SK-N-MC (cell line): ENCODE measurements around the gene LIFR.
"Not testable (repeated sequence)": the region's sequence is repeated elsewhere in the genome, so short reads cannot be mapped to it uniquely, and the experiment has no call there.

Experiments
- DNase-seq: peaks from one replicate; pipeline ENCODE4 v3.0.0-alpha.2; 2011; ENCODE audit warnings: low read depth, low spot score
- H3K27ac ChIP-seq: fragments of 200-600 bp; sonication (generic); 2 replicates; pipeline ENCODE4 v1.5.1; 2016; ENCODE audit warnings: mixed run types
- H3K36me3 ChIP-seq: fragments of 200-600 bp; sonication (generic); 2 replicates; pipeline ENCODE4 v1.6.1; 2017; ENCODE audit warnings: antibody characterized with exemption, low read length, mixed read lengths; ENCODE audit not compliant: insufficient read depth
- H3K4me3 ChIP-seq: fragments of 200-600 bp; sonication (generic); 2 replicates; pipeline ENCODE4 v1.5.1; 2016
- H3K9ac ChIP-seq: fragments of 200-600 bp; sonication (generic); 2 replicates; pipeline ENCODE4 v1.8.0; 2017; ENCODE audit warnings: mixed run types, mixed read lengths; ENCODE audit not compliant: insufficient read length
- H3K9me3 ChIP-seq: fragments of 200-600 bp; sonication (generic); 2 replicates; pipeline ENCODE4 v1.6.1; 2017; ENCODE audit warnings: low read depth, mild to moderate bottlenecking, antibody characterized with exemption, low read length, moderate library complexity, mixed read lengths
- EZH2 ChIP-seq: fragments of 200-600 bp; sonication (generic); IDR thresholded peaks from one replicate; pipeline ENCODE4 v1.6.1; 2017; ENCODE audit warnings: antibody characterized with exemption
- FOXP2 ChIP-seq: optimal IDR thresholded peaks from 2 replicates; pipeline ENCODE3; 2011; ENCODE audit warnings: mild to moderate bottlenecking, moderate library complexity; ENCODE audit not compliant: insufficient read depth; ENCODE audit errors: extremely low read length, control extremely low read depth
- POLR2AphosphoS5 ChIP-seq: IDR thresholded peaks from 2 replicates; pipeline ENCODE4 v1.6.1; 2012; ENCODE audit warnings: mild to moderate bottlenecking, low read depth, low read length, borderline replicate concordance

Gene LIFR

DNA sequence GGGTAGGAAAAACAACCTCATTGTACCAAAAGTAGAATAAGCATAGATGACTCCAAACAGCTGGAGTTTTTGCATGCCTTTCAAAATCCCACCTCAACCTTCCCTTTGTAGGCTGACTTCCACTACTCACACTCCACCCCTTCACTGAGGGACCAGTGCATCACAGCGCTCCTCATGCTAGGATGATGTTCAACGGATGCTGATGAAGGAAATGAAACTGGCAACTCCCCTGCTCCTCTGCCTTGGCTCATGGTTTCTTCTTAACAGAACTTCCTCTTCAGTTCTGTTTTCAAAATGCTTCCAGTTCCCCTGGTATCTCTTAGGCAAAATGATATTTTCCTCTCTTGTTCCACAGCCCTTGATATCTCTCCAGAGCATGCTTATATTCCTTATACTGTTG, 29.0 kb downstream of the LIFR start:
- H3K9ac ChIP-seq = no peak overlapping the region
- no peaks in the 10 kb centered on the region; the same call in 1 of the 2 replicates for H3K9me3 ChIP-seq
- H3K4me3 ChIP-seq = no peak overlapping the region
- TF ChIP-seq POLR2AphosphoS5 (no peak), FOXP2 (no peak), EZH2 (no peak)
- no peak overlapping the region for H3K27ac ChIP-seq
- peaks cover 43% of the 10 kb centered on the region for H3K36me3 ChIP-seq
- no peak for DNase-seq

DNA sequence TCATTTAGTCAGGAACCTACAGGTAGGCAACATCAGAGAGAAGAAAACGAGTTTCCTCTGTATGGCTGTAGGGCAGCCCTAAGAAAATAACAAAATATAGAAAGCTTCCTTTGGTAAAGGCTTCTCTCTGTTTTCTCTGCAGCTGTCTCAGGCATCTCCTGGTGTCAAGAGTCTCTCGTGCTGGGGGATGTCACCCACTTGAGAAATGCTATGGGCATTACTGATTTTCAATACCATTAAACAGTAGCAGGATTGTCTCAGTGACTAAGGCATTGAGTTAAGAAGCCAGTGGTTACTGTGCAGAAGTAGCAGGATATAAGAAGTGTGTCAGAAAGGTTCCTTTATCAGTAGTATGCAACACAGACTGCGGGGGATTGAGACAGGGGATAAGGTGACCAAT, 32.4 kb downstream of the LIFR start:
- H3K4me3 ChIP-seq = no peak overlapping the region
- TF ChIP-seq FOXP2 = no peak
- no peak for TF ChIP-seq POLR2AphosphoS5
- TF ChIP-seq EZH2 = no peak
- peaks cover 78% of the 10 kb centered on the region for H3K36me3 ChIP-seq
- H3K9ac ChIP-seq = no peak overlapping the region
- H3K27ac ChIP-seq = no peak overlapping the region
- DNase-seq = no peak
- no peaks in the 10 kb centered on the region for H3K9me3 ChIP-seq

- no peak overlapping the region for H3K9ac ChIP-seq
- no peak for TF ChIP-seq FOXP2
- no peak for TF ChIP-seq POLR2AphosphoS5
- TF ChIP-seq EZH2 = no peak
Observed at GRCh38 chr5:38519476-38519875, 37.0 kb downstream of the LIFR start.

GRCh38 chr5:38518341-38518740, 38.1 kb downstream of the LIFR start:
- Histone ChIP-seq H3K27ac (no peak overlapping the region), H3K9me3 (no peaks in the 10 kb centered on the region)
- no peak for DNase-seq

More at GRCh38 chr5:38519476-38519875, 37.0 kb downstream of the LIFR start:
- Histone ChIP-seq H3K27ac (no peak overlapping the region), H3K4me3 (no peak overlapping the region), H3K36me3 (peaks cover 59% of the 10 kb centered on the region), H3K9me3 (no peaks in the 10 kb centered on the region)
- no peak for DNase-seq

GRCh38 chr5:38516649-38517048, 39.8 kb downstream of the LIFR start:
- DNase-seq, H3K4me3 ChIP-seq, H3K9ac ChIP-seq, H3K27ac ChIP-seq, H3K9me3 ChIP-seq: not testable (repeated sequence)
- peaks cover 38% of the 10 kb centered on the region for H3K36me3 ChIP-seq

More at GRCh38 chr5:38518341-38518740, 38.1 kb downstream of the LIFR start:
- Histone ChIP-seq H3K9ac (no peak overlapping the region), H3K36me3 (peaks cover 49% of the 10 kb centered on the region), H3K4me3 (no peak overlapping the region)
- TF ChIP-seq POLR2AphosphoS5 = no peak
- TF ChIP-seq EZH2 = no peak
- TF ChIP-seq FOXP2 = no peak

DNA sequence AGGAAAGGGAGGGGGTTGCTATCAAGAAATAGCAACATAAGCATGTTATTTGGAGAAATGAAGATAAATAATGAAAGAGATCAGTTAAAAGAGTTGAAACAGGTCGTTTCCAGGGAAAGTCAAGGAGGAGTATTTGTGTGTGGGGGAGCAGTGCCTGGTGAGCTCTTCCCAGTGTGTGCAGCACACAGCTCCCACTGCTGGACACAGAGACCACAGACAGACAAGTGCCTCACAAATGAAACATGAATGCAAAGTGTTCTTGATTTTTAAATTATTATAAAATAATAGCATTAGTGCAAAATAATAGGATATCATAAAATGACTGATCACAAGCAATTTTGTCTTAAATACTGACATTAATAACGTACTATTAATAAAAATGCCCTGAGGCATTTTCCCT, 40.8 kb downstream of the LIFR start:
- no peak for DNase-seq
- Histone ChIP-seq H3K36me3 (peaks cover 38% of the 10 kb centered on the region), H3K4me3 (no peak overlapping the region), H3K9me3 (no peaks in the 10 kb centered on the region), H3K9ac (no peak overlapping the region), H3K27ac (peak overlapping the region; percentile 30; the same call in 1 of the 2 replicates)
- TF ChIP-seq EZH2 (no peak), FOXP2 (no peak), POLR2AphosphoS5 (no peak)

- Histone ChIP-seq H3K9ac (no peak overlapping the region), H3K27ac (peak overlapping the region; percentile 30; the same call in 1 of the 2 replicates), H3K36me3 (peaks cover 38% of the 10 kb centered on the region), H3K4me3 (no peak overlapping the region), H3K9me3 (no peaks in the 10 kb centered on the region)
- no peak for TF ChIP-seq FOXP2
- no peak for TF ChIP-seq POLR2AphosphoS5
- no peak for TF ChIP-seq EZH2
- no peak for DNase-seq
Observed at GRCh38 chr5:38515092-38515491, 41.4 kb downstream of the LIFR start.

DNA sequence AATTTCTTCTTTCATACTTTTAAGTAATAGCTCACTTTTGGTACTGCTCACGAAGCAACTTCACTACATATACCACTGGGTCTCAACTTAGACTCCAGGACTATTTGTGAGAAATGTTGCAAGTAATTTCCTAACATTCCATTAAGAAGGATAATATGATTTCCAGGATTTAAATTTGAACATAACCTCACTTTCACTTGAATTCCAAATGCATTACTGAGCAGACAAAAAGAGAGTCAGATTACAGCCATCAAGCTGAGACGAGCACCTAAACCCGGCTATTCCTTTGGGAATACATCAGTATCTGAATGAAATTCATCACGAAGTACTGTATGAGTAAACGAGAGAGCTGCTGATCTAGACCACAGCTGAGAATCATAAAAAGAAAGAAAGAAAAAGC, 47.3 kb downstream of the LIFR start:
- TF ChIP-seq FOXP2 (no peak), POLR2AphosphoS5 (no peak), EZH2 (no peak)
- Histone ChIP-seq H3K36me3 (peaks cover 41% of the 10 kb centered on the region), H3K4me3 (no peak overlapping the region)

DNA sequence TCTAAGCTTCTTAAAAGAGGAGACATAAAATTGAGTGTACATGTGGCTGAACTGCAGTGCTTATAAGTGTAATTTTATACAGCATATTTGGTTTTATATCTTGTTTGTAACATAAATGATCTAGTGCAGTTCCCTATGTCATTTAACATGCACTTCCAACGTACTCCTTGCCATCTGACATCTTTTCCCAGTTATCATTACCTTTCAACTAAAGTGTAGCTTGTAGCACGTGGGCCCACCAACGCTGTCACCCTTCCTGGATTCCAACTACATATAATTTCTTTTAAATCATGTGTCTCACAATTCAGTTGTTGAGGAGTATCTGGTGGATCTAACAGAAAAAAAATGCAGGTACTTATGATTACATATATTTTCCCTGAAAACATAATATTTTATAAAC, 50.1 kb downstream of the LIFR start:
- H3K36me3 ChIP-seq = peaks cover 48% of the 10 kb centered on the region
- no peaks in the 10 kb centered on the region for H3K9me3 ChIP-seq
- DNase-seq = no peak
- H3K27ac ChIP-seq = no peak overlapping the region
- H3K9ac ChIP-seq = no peak overlapping the region
- TF ChIP-seq POLR2AphosphoS5 (no peak), FOXP2 (no peak), EZH2 (no peak)
- H3K4me3 ChIP-seq = no peak overlapping the region

More for the DNA sequence above, 47.3 kb downstream of the LIFR start:
- no peaks in the 10 kb centered on the region for H3K9me3 ChIP-seq
- no peak overlapping the region for H3K27ac ChIP-seq
- no peak for DNase-seq
- H3K9ac ChIP-seq = no peak overlapping the region
